T47D (cell line): Measurements from ENCODE around the gene NCK2.

Source experiments
- DNase-seq, 2 experiments: peaks; one replicate each; pipeline versions ENCODE4 v3.0.0 to v3.0.0-alpha.2; 2011 to 2012; ENCODE audit warnings: low read depth in 1 of 2, low spot score in 1 of 2
- JUND ChIP-seq: IDR thresholded peaks from 2 replicates; pipeline ENCODE4 v1.6.1; 2012; ENCODE audit warnings: low read depth
- in situ Hi-C: cut with HindIII; loops from 2 replicates; pipeline ENCODE4 v1.10.0; 2016; ENCODE audit warnings: low sequenced_read_pairs, low pct_unique_long_range_greater_than_20kb

Gene NCK2

DNA sequence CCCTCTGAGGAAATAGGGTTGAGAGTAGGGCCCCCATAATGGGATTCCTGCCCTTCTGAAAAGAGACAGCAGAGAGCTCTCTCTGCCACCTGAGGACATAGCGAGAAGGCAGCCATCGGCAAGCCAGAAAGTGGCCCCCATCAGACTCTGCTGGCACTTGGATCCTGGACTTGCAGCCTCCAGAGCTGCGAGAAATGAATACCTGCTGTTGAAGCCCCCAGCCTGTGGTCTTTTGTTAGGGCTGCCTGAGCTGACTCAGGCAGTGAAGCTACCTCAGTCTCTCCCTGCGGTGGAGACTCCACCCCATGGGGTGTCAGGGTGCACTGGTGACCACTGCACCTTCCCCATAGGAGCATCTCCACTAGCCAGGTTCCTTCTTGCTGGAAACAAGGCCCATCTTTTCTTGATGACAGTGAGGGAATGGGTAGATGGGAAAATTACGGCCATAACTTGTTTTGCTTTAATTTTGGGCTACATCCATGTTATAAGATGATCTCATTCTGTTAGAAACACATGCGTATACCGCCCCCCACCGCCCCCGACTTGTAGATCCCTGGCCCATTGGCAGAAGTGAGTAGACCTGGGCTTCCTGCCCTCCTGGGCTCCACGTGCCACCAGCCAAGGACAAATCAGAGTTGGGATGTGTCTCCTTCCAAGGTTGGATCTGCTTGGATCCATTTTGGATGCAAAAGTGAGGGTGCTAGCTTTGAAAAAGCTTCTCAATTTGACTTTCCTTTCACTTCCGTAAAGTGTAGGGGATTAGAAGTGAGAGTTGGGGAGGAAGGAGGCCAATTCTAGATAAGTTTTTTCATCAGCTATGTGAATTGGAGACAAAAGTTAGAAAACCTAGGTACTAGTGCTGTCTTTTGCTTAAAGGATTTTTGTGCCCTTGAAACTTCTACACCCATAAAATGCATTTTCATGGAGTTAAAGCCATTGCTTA is 42.9 kb downstream of the NCK2 start:
- DNase-seq = no peak
- in situ Hi-C loops = no loop called here
- TF ChIP-seq JUND = no peak

DNA sequence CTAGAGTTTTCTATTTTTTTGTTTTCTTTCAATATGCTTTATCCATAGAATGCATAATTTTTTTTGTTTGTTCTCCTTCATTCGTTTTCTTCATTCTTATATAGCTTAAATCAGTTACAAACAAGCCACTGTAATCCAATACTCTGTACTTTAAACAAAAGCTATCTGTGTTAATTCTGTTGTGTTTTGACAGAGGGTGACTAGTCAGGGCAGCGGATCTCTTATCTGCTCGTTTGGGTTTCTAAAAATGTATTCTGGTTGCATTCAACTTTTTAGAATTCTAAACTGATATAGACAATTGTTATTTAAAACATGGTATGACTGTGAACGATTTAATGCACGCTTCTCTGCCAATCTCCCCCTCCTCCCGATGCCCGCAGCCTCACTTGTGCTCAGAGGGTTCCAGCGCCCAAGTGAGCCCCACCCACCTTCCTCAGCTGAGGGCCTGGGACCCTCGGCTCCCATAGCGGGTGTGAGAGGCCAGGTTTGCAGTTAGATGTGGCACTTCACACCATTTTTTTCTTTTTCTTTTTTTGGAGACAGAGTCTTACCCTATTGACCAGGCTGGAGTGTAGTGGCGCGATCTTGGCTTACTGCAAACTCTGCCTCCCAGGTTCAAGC is 44.1 kb downstream of the NCK2 start:
- in situ Hi-C loops = no loop called here
- TF ChIP-seq JUND = no peak

DNA sequence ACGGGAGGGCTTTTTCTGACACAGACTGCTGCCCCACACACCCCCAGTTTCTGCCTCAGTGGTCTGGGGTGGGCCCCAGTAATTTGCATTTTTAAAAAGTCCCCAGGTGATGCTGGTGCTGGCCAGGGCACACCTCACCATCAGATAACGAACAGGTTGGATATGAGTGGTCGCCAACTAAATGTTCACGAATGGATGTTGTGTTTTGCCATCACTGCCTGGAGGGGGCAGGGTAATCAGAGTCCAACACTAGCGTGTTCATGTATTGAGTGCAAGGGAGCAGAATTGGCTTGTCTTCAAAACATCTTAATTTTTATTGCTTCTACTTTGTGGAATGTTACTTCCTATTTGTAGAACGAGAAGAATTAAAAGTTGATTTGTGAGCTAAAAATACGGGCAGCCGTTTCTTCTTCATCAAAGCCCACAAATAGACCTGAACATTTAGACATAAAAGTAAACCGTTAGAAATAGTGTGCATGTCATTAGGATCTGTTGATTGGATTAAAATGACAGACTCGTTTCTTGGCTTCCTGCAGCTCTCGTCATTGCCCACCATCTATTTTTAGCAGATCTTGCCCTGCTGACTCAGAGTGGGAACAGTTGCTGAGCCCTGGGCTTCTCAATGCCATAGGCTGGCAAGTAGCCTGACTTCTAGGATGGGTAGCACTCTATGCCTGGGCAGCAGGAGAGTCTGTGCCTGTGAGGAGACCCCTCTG is 45.2 kb downstream of the NCK2 start:
- TF ChIP-seq JUND = no peak
- peak in 1 of 2 experiments; percentile 3 for DNase-seq
- in situ Hi-C loops = no loop called here

More for the DNA sequence above, 44.1 kb downstream of the NCK2 start:
- DNase-seq = no peak

DNA sequence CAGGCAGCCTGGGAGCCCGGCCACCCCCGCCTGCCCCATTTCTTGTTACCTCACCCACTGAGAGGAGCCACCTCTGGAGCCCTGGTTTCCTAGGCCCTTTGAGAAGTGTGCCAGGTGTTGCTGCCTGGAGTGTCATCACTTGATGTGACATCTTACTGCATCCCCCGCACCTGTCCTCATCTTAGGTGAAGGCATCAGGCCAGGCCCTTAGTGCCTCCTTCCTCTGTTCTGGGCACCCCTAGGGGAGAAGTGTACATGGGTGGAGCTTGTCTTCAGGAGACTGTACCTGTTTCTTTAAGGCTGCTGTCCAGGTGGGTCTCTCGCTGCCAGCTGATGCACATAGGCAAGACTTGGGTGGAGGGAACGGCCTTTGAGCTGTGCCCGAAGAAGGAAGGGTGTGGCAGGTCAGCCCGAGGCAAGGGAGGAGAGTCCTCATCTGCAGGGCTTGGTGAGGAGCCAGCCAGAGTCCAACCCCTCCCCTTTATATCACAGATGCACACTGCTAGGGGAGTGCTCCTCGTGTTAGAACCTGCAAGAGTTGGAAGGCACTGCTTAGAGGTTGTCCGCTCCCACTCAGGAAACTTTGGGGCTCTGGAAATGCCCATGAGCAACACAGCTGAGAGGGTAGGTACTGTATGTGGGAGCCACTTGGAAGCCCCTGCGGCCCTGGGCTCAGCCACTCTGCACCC is 45.9 kb downstream of the NCK2 start:
- DNase-seq = no peak
- no peak for TF ChIP-seq JUND
- in situ Hi-C loops = no loop called here

DNA sequence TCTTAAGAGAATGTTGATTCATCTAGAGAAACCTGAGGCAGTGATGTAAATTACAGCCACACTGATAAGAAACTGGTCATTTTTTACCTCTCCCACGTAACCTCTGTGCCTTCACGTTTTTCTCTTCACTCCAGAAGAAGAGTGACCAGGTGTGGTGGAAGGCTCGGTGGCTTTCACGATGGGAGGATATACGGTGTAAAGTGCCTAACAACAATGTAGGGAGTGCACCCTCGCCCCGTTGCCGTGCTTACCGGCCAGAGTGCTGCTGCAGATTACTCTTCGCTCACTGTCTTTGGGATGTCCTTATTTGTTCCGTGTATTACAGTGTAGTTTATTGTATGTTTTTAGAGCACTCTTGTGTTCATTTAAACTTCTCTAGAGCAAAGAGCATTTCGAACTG is 46.5 kb downstream of the NCK2 start:
- TF ChIP-seq JUND = no peak
- in situ Hi-C loops = no loop called here
- DNase-seq = no peak

DNA sequence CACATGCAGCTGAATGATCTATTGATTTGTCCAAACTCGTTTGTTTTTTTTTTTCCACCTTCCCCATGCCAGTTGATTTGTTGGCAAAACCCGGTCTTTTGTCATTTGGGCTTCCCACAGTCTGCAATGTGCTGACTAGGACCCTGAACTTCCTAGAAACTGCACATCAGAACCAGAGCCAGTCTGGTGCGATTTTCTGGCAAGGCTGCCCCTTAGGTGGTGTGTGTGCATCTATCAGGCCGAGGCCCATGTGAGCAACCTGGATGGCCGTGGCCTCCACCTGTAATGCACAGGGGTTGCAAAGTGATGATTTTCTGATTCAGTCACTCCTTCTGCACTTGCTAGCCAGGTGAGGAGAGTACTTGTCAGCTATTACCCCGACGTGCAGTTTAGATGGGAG is 47.8 kb downstream of the NCK2 start:
- DNase-seq = no peak
- TF ChIP-seq JUND = no peak
- in situ Hi-C loops = no loop called here

DNA sequence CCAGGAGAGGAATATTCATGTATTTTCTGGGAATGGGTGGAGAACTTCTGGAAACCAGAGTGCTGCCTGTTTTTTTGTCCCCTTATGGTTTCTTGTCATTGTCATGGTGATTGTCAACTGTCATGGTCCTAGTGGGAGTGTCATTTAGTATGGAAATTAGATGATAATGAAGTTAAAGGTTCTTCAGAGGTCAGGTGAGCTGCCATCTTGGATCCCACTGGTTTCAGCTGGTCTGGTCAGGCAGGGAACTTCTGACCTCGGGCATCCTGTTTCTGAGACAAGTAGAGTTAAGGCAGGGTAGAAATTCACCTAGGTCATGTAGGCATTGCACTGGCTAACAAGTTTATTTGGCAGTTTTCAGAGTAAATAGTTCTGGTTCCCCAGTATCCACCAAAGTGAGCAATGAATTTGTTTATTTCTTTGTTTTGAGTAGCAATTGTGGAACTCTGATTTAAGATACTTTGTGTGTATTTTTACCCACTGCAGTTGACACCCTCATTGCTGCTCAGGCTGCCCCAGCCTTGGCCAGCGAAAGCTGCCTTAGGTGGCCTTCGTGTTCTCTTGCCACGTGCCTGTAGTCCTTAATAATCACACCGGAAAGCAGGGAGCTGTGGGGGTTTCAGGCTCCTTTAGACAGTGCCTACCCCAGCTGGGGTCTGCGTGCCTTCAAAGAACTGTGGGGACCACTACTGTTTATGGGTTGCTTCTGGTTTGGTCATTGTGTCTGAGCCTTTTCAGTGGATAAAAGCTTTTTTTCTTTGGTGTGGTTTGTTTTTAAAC is 48.7 kb downstream of the NCK2 start:
- no peak for DNase-seq
- in situ Hi-C loops = no loop called here
- no peak for TF ChIP-seq JUND

DNA sequence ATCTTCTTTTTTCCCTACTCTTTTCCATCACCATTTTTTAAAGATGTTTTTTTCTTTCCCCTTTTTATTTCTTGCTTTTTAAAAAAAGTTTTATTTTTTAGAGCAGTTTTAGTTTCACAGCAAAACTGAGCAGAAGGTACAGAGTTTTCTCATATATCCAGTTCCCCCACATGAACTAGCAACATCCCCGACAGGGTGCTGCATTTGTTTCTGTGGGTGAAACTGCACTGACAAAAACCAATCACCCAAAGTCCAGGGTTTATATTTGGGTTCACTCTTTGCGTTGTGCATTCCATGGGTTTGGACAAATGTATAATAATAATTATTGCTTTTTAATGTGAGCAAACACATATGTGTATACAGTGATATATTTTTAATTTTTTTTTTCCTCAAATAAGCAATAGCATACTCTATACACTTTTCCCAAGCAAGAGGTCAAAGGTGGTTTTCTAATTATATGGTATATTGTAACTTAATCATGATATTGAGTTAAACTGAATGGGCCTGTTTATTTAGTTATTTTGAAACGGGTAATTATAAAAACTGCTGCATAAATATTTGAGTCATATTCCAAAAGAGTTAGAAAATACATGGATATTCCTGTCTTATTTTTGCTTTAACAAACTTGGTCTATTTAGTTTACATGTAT is 50.3 kb downstream of the NCK2 start:
- DNase-seq = no peak
- in situ Hi-C loops = no loop called here
- no peak for TF ChIP-seq JUND

DNA sequence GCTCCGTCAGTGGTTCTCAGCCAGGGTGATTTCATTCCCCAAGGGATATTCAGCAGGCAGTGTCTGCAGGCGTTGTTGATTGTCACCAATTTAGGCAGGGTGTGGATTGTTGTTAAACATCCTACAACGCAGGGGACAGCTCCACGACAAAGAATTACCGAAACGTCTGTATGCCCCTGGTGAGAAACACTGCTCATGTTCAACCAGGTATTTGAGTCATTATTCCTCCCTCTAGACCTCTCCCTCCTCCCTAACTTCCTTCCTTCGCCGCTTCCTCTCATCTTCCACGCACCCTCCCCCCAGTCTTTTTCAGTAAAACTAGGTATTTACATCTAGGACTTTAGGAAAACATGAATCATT is 50.8 kb downstream of the NCK2 start:
- TF ChIP-seq JUND = no peak
- DNase-seq = no peak
- in situ Hi-C loops = no loop called here

DNA sequence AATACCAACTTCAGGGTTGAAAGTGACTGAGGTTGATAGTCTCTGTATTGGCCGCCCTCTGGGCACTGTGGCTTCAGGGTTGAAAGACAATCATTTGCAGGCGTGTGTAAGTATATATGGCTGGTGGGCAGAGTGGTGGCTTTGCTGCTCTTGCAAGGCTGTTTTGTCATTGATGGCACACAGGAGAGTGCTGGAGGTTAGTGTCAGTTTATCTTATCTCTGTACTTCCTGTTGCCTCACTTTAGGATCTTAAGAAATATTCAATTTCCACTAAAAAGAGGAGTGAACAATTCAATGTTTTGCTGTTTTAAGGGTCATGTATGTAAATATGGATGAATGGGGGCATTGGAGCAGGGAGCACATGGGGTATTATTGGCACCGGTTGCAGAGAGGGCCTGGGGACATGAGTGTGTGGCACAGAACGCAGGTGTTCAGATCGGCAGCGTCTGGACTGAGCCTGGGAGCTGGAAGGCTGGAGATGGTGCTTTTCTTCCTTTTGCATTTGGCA is 51.5 kb downstream of the NCK2 start:
- no peak for DNase-seq
- in situ Hi-C loops = no loop called here
- no peak for TF ChIP-seq JUND

DNA sequence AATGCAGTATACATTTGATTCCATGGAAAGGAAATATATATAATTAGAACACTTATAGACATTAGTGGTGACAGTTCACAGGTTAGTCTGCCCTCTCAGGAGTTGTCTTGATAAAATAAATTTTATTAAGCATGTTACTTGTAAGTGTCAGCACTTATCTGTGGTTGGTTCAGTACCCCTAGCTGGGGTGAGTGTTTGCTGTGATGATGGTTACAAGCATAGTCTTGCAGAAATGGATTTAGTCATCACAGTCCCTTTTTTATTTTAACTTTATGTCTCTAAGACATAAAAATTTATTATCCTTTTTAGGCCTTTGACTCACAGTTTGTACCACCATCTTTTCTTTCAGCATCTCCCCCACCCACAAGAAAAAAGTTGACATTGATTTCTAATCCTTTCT is 52.1 kb downstream of the NCK2 start:
- in situ Hi-C loops = no loop called here
- DNase-seq = no peak
- no peak for TF ChIP-seq JUND

DNA sequence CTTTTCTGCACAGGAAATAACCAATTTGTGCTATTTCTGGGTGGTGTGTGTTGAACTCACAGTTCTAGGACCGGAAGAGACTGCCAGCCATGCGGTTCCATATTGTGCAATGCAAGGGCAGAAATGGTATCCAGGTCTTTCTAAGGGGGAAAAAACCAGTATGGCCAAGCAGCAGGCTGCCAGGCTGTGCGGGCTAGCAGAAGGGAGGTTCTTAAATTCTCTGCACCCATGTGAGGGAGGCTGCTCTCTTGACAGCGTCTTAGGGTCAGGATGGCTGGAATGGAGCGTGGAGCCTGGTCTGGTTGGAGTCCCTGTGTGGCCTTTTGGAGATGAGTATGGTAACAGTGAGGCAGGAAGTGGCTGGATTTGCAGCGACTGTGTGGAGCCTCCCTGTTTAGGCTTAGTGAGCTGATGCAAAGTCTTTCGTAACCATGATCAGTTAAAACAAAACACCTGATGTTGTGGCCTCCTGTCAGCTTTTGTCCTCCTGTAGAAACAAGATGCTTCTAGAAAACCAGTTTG is 52.6 kb downstream of the NCK2 start:
- DNase-seq = no peak
- TF ChIP-seq JUND = no peak
- in situ Hi-C loops = no loop called here
